Measurements from ENCODE around the gene CTRB1. TPM values are rescaled to one million over a fixed set of nuclear protein-coding genes. Genes with fewer than 3 reads are reported as not detected.

The CTRB1 gene
- polyA plus RNA-seq, 3 donors from 2014 or later: not detected

GRCh38 chr16:75252946-75253911 lies 34.4 kb downstream of the CTRB1 start:
- peak overlapping the region in 1 of 5 donors; percentile 24 for H3K4me3 Mint-ChIP-seq
- H3K9me3 Mint-ChIP-seq: peaks cover 0 to 2% (median 0%) of the 10 kb centered on the region in 6 donors
- peaks cover 3 to 12% (median 8%) of the 10 kb centered on the region in 3 donors for H3K27me3 Mint-ChIP-seq (ENCODE audit: low read depth in 3 of 3)

GRCh38 chr16:75254359-75254837 lies 35.6 kb downstream of the CTRB1 start:
- H3K4me1 Mint-ChIP-seq: peaks cover 0 to 4% of the 10 kb centered on the region in 2 donors
- H3K4me3 Mint-ChIP-seq: no peak overlapping the region
- no peak for DNase-seq
- peaks cover 8 to 15% (median 10%) of the 10 kb centered on the region in 3 donors for H3K27me3 Mint-ChIP-seq (ENCODE audit: low read depth in 3 of 3)
- H3K9me3 Mint-ChIP-seq: peaks cover 0 to 2% (median 0%) of the 10 kb centered on the region in 6 donors
- no peak overlapping the region for H3K27ac Mint-ChIP-seq
- H3K36me3 Mint-ChIP-seq: no peaks in the 10 kb centered on the region

More at GRCh38 chr16:75252946-75253911, 34.4 kb downstream of the CTRB1 start:
- no peak for DNase-seq
- H3K4me1 Mint-ChIP-seq: peaks cover 0 to 4% of the 10 kb centered on the region in 2 donors
- H3K36me3 Mint-ChIP-seq: no peaks in the 10 kb centered on the region
- H3K27ac Mint-ChIP-seq: no peak overlapping the region

- H3K9me3 Mint-ChIP-seq: peaks cover 0 to 2% (median 0%) of the 10 kb centered on the region in 6 donors
- no peak overlapping the region for H3K27ac Mint-ChIP-seq
- no peak for DNase-seq
- H3K4me1 Mint-ChIP-seq: no peaks in the 10 kb centered on the region
- no peak overlapping the region for H3K4me3 Mint-ChIP-seq
- H3K36me3 Mint-ChIP-seq: no peaks in the 10 kb centered on the region
- H3K27me3 Mint-ChIP-seq (ENCODE audit: low read depth in 3 of 3): peaks cover 8 to 15% (median 12%) of the 10 kb centered on the region in 3 donors
Measured at GRCh38 chr16:75256059-75256571, 37.3 kb downstream of the CTRB1 start.

DNA sequence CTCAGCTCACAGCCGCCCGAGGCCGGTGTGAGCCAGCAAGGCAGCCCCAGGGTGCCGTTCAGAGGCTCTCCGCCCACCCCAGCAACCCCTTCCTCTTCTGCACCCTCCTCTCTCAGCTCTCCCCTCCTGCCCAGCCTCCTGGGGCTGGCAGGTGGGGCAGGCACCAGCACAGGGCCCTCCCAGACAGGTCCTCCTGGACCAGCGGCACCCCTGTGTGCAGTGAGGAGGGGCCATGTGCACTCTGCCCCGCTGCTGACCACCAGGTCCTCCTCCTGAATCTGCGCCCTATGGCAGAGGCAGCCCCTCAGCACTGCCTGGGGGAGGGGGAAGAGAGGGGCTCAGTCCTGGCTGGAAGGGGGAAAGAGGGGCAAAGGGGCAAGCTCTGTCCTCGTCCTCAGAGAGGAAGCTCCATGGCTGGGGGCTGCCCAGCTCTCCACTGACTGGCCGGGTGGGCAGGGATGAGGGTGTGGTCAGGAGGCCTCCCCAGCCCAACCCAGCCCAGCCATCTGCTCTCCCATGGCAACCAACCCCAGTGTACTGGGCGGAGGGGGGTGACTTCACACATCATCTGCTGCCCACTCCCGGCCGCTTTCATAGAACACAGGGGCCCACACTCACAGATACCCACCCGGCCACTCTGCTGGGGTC lies 38.0 kb downstream of the CTRB1 start:
- DNase-seq: no peak
- Mint-ChIP-seq H3K4me1 (no peaks in the 10 kb centered on the region), H3K36me3 (no peaks in the 10 kb centered on the region), H3K9me3 (peaks cover 0 to 2% (median 0%) of the 10 kb centered on the region in 6 donors), H3K27me3 (ENCODE audit: low read depth in 3 of 3) (peaks cover 8 to 15% (median 13%) of the 10 kb centered on the region in 3 donors), H3K27ac (no peak overlapping the region), H3K4me3 (no peak overlapping the region)

- Mint-ChIP-seq H3K27ac (no peak overlapping the region), H3K27me3 (ENCODE audit: low read depth in 3 of 3) (peaks cover 12 to 16% (median 13%) of the 10 kb centered on the region in 3 donors), H3K9me3 (peaks cover 0 to 7% (median 0%) of the 10 kb centered on the region in 6 donors)
Measured at GRCh38 chr16:75257886-75258806, 39.4 kb downstream of the CTRB1 start.

GRCh38 chr16:75258807-75259141 lies 40.0 kb downstream of the CTRB1 start:
- Mint-ChIP-seq H3K27ac (no peak overlapping the region), H3K36me3 (no peaks in the 10 kb centered on the region), H3K4me3 (no peak overlapping the region), H3K27me3 (ENCODE audit: low read depth in 3 of 3) (peaks cover 14 to 16% (median 14%) of the 10 kb centered on the region in 3 donors), H3K4me1 (no peaks in the 10 kb centered on the region), H3K9me3 (peaks cover 0 to 7% (median 0%) of the 10 kb centered on the region in 6 donors)
- no peak for DNase-seq

More at GRCh38 chr16:75257886-75258806, 39.4 kb downstream of the CTRB1 start:
- Mint-ChIP-seq H3K36me3 (no peaks in the 10 kb centered on the region), H3K4me3 (no peak overlapping the region), H3K4me1 (no peaks in the 10 kb centered on the region)
- no peak for DNase-seq

GRCh38 chr16:75260851-75261589 lies 42.2 kb downstream of the CTRB1 start:
- no peak overlapping the region for H3K27ac Mint-ChIP-seq
- H3K36me3 Mint-ChIP-seq: no peaks in the 10 kb centered on the region

GRCh38 chr16:75261590-75262078 lies 42.8 kb downstream of the CTRB1 start:
- DNase-seq: no peak
- H3K27me3 Mint-ChIP-seq (ENCODE audit: low read depth in 3 of 3): peaks cover 19 to 23% (median 22%) of the 10 kb centered on the region in 3 donors
- no peak overlapping the region for H3K4me3 Mint-ChIP-seq
- H3K27ac Mint-ChIP-seq: no peak overlapping the region
- H3K9me3 Mint-ChIP-seq: peaks cover 0 to 5% (median 0%) of the 10 kb centered on the region in 6 donors
- H3K4me1 Mint-ChIP-seq: peaks cover 0 to 7% of the 10 kb centered on the region in 2 donors
- H3K36me3 Mint-ChIP-seq: no peaks in the 10 kb centered on the region

More at GRCh38 chr16:75260851-75261589, 42.2 kb downstream of the CTRB1 start:
- H3K4me3 Mint-ChIP-seq: no peak overlapping the region
- DNase-seq: no peak
- H3K4me1 Mint-ChIP-seq: peaks cover 0 to 5% of the 10 kb centered on the region in 2 donors
- H3K27me3 Mint-ChIP-seq (ENCODE audit: low read depth in 3 of 3): peaks cover 19 to 20% (median 20%) of the 10 kb centered on the region in 3 donors
- peaks cover 0 to 5% (median 0%) of the 10 kb centered on the region in 6 donors for H3K9me3 Mint-ChIP-seq

GRCh38 chr16:75262104-75262799 lies 43.5 kb downstream of the CTRB1 start:
- Mint-ChIP-seq H3K27ac (no peak overlapping the region), H3K36me3 (no peaks in the 10 kb centered on the region), H3K4me1 (peaks cover 0 to 7% of the 10 kb centered on the region in 2 donors), H3K4me3 (no peak overlapping the region), H3K27me3 (ENCODE audit: low read depth in 3 of 3) (peaks cover 19 to 23% (median 23%) of the 10 kb centered on the region in 3 donors), H3K9me3 (peaks cover 0 to 5% (median 0%) of the 10 kb centered on the region in 6 donors)
- no peak for DNase-seq

DNA sequence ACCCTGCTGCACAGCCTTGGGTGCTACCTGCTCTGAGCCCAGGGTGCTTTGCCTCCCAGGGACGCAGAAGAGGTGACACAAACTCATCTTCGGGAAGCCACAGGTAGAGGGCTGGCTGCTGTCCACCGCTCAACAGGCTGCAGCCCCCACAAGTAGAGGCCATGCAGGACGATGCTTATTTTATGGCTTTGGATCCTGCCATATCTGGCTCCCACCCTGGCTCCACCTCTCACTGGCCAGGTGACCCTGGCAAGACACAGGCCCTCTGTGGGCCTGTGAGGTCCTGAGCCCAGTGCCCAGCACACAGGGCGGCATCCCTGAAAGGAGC lies 44.0 kb downstream of the CTRB1 start:
- Mint-ChIP-seq H3K4me1 (peaks cover 0 to 7% of the 10 kb centered on the region in 2 donors), H3K36me3 (no peaks in the 10 kb centered on the region), H3K4me3 (no peak overlapping the region), H3K27ac (no peak overlapping the region), H3K27me3 (ENCODE audit: low read depth in 3 of 3) (peaks cover 19 to 25% (median 23%) of the 10 kb centered on the region in 3 donors), H3K9me3 (peaks cover 0 to 5% (median 0%) of the 10 kb centered on the region in 6 donors)
- no peak for DNase-seq

- Mint-ChIP-seq H3K4me1 (peaks cover 0 to 7% of the 10 kb centered on the region in 2 donors), H3K27ac (no peak overlapping the region), H3K9me3 (peaks cover 0 to 5% (median 0%) of the 10 kb centered on the region in 6 donors), H3K36me3 (no peaks in the 10 kb centered on the region), H3K27me3 (ENCODE audit: low read depth in 3 of 3) (peaks cover 15 to 25% (median 23%) of the 10 kb centered on the region in 3 donors), H3K4me3 (peak overlapping the region in 1 of 5 donors; percentile 7)
- no peak for DNase-seq
Measured at GRCh38 chr16:75263291-75263962, 44.6 kb downstream of the CTRB1 start.
